ENCODE data around the gene CSNK1D. TPM values are rescaled to one million over a fixed set of nuclear protein-coding genes. Genes with fewer than 3 reads are reported as not detected.

The CSNK1D gene
- total RNA-seq: 31.8 and 34.0 TPM in 2 replicates

DNA sequence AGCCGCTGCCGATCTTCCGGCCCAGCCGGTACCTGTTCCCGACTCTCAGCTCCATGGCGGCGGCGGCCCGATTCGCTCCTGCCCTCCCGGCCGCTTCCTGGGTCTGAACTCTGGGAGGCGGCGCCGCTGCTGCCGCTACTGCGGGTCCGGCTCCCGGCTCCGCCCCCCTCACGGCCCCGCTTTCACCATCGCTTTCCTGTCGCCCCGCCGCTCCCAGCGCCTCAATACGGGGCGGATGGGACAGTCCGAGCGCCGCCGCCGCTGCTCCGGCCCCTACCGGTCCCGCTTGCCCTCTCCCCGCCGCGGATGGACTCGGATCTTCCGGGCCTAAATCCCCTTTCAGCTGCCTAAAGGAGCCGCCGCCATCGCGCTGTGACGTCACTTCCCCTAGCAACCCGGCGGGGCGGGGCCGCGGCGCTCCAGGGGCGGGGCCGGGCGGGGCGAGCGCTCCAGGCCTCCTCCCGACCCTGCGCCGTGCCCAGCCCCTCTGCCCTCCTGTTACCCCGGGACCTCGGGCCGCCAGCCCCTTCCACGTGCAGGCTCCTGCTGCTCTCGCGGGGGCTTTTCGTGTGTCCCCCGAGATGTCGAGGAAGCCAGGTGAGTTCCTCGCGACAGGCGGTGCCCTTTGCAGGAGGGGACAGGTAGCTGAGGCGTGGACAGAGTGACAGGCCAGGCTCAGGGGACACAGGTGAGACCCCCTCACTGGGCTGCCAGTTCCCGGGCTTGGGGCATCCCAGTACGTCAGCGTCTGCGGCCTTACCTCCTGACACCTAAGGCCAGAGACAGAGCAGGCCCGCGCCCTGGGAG, at the start of gene CSNK1D:
Gene CSNK1D, minus strand, starts transcription at position 374 of the 807 bp plus-strand sequence. Its CDS starts 319 bp downstream, at position 55.

DNA sequence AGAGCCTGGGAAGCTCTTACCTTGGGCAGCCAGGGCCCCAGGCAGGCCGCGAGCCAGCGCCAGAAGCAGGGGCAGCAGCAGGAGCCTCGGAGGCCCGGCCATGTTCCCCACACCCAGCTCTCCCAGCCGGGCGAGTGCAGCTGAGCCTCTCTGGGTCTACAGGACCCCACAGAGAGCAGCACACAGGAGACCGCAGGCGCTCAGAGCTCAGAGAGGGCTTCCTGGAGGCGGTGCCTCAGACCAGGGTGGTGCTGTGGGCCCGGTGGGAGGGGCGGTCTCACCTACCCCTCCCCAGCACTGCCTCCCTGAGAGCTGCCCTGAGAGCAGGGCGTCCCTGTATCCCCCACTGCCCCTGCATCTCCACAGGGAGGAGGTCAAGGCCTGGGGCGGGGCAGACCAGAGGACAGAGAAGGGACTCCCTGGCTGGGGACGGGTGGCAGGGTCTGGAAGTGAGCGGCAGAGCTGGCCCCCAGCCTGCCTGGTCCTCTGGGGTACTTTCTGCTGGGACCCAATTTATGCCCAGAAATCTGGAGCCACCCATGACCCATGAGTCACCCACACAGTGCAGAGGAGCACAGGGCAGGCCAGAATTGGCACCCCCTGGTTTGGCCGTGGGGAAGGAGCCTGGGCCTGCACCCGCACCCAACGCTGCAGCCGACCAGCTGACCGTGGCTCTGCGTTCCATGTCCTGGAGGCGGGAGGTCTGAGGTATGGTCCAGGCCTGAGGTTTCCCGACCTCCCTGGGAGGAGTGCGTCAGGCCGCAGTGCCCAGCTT, 44.1 kb upstream of the CSNK1D start, which contains the start of gene CD7:
Gene CD7, minus strand, starts transcription at position 215 of the 775 bp plus-strand sequence. Its CDS starts 113 bp downstream, at position 102.

GRCh38 chr17:82228842-82229697, 44.4 kb downstream of the CSNK1D start, which contains the start of gene SLC16A3:
SLC16A3 (plus strand) TSS chr17:82229042; CDS start chr17:82236009, 6,967 bp downstream.

GRCh38 chr17:82212331-82213250, 60.9 kb downstream of the CSNK1D start, which contains the start of gene CCDC57:
CCDC57 (minus strand) TSS chr17:82212842; CDS start chr17:82201944, 10,898 bp downstream.

Other genes with a start within 250 kb of the CSNK1D start
- 65.2 and 69.6 TPM in 2 replicates for gene RAC3, start 242.0 kb downstream of the CSNK1D start, total RNA-seq
- gene DCXR, start 236.0 kb downstream of the CSNK1D start, total RNA-seq: 155 and 162 TPM in 2 replicates
- gene RFNG, start 221.9 kb downstream of the CSNK1D start, total RNA-seq: 42.0 and 45.8 TPM in 2 replicates
- 174 and 180 TPM in 2 replicates for gene GPS1, start 221.8 kb downstream of the CSNK1D start, total RNA-seq
- gene DUS1L, start 207.9 kb downstream of the CSNK1D start, total RNA-seq: 58.7 and 59.5 TPM in 2 replicates
- 625 and 631 TPM in 2 replicates for gene FASN, start 175.5 kb downstream of the CSNK1D start, total RNA-seq
- gene CCDC57, start 60.9 kb downstream of the CSNK1D start, total RNA-seq: 9.2 and 11.1 TPM in 2 replicates
- gene SLC16A3, start 44.7 kb downstream of the CSNK1D start, total RNA-seq: 201 and 213 TPM in 2 replicates
- 0.30 and 0.34 TPM in 2 replicates for gene CD7, start 43.9 kb upstream of the CSNK1D start, total RNA-seq
- gene SECTM1, start 60.1 kb upstream of the CSNK1D start, total RNA-seq: 12.9 and 14.0 TPM in 2 replicates
- not detected in 2 replicates for gene TEX19, start 85.5 kb upstream of the CSNK1D start, total RNA-seq
- not detected in 2 replicates for gene UTS2R, start 98.1 kb upstream of the CSNK1D start, total RNA-seq
- 8.8 and 9.9 TPM in 2 replicates for gene HEXD, start 144.6 kb upstream of the CSNK1D start, total RNA-seq
- gene OGFOD3, start 144.9 kb upstream of the CSNK1D start, total RNA-seq: 24.8 and 30.4 TPM in 2 replicates
- gene CYBC1, start 177.1 kb upstream of the CSNK1D start, total RNA-seq: 68.1 and 68.7 TPM in 2 replicates
- gene NARF, start 185.0 kb upstream of the CSNK1D start, total RNA-seq: 29.4 and 40.4 TPM in 2 replicates
- gene FOXK2, start 246.0 kb upstream of the CSNK1D start, total RNA-seq: 36.6 and 36.7 TPM in 2 replicates